GM18505 (cell line): Measurements from ENCODE around the gene KCNH4.
A peak's percentile ranks its signal among the peaks of the same experiment; 100 is the strongest.

Experiments used
- ATAC-seq: cut with Tn5 transposase; IDR thresholded peaks from one replicate; pipeline ENCODE4 v1.9.1; 2021; ENCODE audit not compliant: unreplicated experiment
- POLR2A ChIP-seq: IDR thresholded peaks from 4 replicates; pipeline ENCODE4 v1.6.1; 2011; ENCODE audit warnings: borderline replicate concordance; ENCODE audit not compliant: insufficient read depth, insufficient read length; ENCODE audit errors: extremely low read depth

KCNH4 gene

DNA sequence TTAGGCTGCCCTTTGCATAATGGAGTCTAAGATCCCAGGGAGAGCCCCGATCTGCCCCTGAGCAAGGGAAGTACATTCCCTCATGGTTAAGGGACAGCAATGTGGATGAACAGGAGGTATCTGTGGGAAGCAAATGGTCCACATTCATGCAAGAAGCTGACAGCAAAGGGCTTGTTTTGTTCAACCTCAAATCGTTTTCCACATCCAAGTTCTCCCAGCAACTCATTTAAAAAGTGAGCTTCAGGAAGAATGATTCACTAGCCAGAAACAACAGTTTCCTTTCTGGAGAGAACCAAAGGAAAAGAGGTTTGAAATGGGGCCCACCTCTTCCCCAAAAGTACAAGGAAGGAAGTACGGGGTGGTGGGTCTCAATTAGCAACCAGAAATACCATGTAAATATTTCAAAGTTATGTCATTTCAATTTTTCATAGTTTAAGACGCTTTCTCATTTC lies 48.9 kb downstream of the KCNH4 start:
- no peak for TF ChIP-seq POLR2A
- no peak for ATAC-seq

DNA sequence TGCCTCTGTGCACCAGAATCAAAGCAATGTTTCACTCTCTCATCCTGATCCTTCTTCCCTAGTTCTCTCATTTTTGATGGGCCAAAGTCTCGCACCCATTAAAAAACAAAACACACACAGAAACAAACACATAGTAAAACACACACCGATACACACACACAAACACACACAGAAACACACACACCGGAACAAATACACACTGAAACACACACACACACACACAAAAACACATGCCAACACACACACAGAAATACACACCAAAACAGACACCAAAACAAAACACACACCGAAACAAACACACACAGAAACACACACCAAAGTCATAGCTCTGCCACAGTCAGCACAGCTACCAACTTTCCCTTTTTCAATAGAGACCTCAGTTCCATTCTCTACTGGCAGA lies 49.7 kb downstream of the KCNH4 start:
- ATAC-seq, result no peak
- no peak for TF ChIP-seq POLR2A

DNA sequence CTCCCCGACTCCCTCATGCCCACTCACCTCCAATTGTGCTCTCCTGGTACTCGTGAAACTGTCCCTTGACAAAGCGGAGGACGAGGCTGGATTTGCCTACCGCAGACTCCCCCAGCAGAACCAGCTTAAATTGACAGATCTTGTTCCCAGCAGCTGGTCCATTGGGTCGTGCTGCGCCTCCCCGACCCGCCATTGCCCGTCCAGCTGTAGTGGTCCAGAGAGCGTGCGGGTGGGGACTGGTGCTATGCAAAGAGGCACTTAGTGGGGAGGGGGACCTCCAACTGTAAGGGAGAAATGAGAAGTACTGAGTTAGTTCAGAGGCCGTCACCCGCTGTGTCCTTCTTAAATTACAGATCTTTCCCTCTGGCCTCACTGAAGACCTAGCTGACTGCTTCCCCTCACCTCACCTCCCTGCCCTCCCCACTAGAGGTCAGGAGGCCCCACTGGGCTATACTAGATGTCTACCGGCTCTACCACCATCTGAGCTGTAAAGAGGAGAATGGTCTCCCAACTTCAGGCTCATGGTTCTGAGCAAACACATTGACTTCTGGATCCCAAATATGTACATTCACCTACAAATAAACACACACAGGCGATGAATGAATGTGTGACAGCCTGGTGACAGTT lies 50.5 kb downstream of the KCNH4 start:
- TF ChIP-seq POLR2A, result no peak
- no peak for ATAC-seq

DNA sequence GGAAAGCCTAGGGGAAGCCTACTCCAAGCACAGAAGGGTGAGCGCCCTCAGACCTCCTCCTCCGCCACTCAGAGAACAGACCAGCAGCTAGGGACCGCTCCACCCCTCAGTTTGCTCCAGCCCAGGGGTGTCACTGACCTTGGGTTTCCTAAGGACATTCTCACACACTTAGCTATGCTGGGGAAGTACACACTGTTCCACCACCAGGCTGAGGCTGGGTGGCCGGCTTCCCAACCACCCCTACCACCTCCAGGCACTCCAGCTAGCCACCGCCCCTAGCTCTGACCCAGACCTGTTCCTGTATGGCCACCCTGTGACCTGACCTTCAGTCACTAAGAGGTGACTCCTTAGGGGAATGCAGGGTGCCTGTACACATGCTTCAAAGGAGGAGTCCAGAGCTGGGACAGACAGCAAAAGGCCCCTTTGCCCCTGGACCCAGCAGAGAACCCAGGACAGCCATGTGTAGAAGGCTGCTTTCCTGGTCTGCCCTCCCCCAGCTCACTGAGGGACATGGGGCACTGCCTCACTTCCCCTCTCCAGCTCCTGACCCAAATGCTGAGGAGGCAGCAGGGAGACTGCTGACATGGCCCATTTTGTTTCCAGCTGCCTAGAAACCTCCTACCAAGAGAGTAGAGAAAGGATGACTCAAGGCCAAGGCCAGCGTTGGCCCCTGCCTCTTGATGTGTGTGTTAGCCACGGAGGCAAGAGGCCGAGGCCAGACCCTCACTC lies 51.7 kb downstream of the KCNH4 start:
- no peak for ATAC-seq
- no peak for TF ChIP-seq POLR2A

DNA sequence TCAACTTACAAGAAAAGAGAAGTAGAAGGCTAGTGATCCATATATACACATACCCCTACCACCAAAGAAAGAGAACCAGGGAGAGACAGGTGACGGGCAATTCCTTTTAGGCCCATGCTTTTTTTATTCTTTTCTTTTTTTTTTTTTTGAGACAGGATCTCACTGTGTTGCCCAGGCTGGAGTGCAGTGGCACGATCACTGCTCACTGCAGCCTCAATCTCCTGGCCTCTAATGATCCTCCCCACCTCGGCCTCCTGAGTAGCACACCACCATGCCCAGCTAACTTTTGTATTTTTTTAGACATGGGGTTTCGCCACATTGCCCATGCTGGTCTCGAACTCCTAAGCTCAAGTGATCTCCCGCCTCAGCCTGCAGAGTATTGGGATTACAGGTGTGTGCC lies 53.5 kb downstream of the KCNH4 start:
- TF ChIP-seq POLR2A, result no peak
- ATAC-seq, result no peak

DNA sequence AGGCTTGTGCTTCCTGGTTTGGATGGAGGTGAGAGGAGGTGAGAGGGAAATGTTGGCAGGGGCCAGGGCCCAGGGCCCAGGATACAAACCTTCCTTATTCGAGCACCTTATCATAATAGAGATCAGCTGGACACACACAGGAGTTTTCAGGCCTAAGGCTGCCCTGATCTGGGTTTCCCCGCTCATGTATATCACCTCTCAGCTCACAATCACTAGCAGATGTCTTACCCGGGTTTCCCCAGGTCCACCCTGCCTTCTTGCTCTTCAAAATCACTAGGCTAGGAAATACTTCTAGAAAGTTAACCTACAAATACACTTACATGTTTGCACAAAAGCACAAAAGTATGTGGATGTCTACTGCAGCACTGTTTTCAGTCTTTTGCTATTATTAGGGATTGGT lies 54.1 kb downstream of the KCNH4 start:
- no peak for ATAC-seq
- no peak for TF ChIP-seq POLR2A

DNA sequence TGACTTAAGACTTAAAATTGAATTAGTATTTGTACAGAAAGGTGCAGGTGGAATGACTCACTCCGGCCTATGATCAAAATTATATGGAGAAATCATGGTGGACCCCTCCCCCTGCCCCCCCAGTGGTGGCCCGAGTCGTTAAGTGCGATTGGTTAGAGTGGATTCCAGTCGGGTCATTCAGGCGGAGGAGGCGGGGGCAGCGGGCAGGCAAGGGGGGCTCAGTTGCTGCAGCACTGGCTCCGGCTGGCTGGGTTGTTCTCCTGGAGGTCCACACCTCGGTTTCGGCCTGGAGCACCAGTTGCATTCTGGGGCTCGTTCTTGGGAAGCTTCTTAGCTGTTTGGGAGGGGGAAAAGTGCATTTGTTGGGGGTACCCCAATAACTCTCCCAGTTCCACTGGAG lies 55.4 kb downstream of the KCNH4 start:
- ATAC-seq, result no peak
- no peak for TF ChIP-seq POLR2A

DNA sequence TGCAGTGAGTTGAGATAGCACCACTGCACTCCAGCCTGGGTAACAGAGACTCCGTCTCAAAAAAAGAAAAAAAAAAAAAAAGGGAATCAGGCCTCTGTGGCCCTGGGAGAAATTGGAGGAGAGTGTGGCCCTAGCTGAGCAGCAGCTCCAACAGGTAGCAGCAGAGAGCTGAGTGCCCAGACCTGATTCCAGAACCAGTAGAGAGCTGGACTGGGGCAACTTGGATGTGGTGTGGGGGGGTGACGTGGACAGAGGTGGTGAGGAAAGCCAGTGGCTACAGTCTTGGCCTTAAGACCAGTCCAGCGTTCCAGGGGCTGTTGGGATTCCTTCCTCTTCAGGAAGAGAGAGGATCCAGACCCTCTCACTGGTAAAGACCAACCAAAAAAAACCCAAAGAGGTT lies 56.7 kb downstream of the KCNH4 start:
- ATAC-seq, result no peak
- TF ChIP-seq POLR2A, result no peak

DNA sequence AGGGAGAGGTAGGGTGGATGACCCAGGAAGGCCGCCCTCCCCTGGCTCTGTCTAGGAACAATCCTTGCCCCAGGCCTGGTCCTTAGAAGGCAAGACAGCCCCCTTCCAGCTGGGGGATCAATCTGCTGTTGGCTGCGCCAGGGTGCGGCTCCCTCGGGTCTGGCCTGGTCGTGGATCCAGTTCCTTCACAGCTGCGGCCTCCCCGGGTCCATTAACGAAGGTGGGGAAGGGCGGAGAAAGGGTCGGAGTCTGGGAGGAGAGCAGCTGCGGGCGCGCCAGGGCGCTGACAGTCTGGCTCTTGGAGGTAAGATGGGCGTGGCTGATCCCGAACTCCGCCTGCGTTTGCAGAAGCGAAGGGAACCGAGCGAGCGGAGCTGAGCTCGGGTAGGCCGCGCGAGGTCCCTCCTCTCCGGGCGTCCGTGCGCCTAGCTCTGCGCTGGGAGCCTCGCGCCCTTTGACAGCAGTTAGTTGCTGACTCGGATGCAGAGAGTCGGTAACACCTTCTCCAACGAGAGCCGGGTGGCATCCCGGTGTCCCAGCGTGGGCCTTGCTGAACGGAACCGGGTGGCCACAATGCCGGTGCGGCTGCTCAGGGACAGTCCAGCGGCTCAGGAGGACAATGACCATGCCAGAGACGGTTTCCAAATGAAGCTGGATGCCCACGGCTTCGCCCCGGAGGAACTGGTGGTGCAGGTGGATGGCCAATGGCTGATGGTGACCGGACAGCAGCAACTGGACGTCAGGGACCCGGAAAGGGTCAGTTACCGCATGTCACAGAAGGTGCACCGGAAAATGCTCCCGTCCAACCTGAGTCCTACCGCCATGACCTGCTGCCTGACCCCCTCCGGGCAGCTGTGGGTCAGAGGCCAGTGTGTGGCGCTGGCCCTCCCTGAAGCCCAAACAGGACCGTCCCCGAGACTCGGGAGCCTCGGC lies 58.3 kb downstream of the KCNH4 start, which contains the start of gene HSPB9:
HSPB9 (plus strand) TSS at position 434 of the 933 bp plus-strand sequence; CDS start at position 481, 47 bp downstream.
- TF ChIP-seq POLR2A, result no peak
- ATAC-seq, result no peak

DNA sequence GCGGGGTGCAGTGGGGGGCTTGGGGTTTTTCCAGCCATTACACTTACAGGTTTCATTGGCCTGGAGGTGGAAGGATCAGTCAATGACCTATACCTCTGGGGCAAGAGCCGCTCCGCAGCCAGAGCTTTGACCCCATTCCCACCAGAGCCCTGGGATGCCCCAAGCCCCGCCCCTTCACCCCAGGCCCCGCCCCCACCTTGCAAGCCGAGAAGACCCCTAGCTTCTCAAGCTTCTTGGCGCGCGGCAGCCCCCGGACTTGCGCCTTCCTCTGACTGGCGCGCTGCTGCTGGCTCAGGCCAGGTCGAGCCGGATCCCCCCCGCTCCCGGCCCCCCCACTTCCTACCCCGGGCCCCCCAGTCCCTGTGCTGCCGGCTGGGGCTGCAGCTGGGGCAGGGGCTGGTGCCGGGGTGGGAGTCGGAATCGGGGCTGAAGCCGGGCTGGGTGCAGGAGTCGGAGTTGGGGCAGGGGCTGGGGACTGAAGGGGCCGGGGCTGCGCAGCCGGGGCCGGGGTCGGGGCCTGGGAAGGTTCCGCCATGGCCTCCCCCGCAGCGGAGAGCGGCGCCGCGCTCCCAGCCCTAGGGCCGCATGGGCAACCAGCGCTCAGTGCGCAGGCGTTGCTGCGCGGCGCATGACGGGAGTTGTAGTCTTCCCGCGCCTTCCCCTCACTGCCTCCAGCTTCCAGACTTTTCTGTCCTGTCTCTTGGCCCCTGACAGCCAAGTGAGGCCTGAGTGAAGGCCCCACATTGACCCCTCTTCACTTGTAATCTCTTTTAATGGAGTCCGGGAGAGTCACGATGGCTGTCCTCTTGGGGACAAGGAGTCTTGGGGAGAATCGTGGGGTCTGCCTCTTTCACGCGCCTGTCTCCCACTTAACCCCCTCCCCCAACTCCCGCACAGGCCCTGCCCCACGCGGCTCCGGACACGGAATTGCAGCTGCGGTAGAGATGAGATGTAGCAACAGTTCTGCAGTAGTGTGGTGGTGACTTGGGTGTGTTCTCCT lies 59.9 kb downstream of the KCNH4 start, which contains the start of gene KAT2A:
KAT2A (minus strand) TSS at position 598 of the 1,000 bp plus-strand sequence; CDS start at position 535, 63 bp downstream.
- ATAC-seq, result peak; percentile 60
- TF ChIP-seq POLR2A, result peak; percentile 78

DNA sequence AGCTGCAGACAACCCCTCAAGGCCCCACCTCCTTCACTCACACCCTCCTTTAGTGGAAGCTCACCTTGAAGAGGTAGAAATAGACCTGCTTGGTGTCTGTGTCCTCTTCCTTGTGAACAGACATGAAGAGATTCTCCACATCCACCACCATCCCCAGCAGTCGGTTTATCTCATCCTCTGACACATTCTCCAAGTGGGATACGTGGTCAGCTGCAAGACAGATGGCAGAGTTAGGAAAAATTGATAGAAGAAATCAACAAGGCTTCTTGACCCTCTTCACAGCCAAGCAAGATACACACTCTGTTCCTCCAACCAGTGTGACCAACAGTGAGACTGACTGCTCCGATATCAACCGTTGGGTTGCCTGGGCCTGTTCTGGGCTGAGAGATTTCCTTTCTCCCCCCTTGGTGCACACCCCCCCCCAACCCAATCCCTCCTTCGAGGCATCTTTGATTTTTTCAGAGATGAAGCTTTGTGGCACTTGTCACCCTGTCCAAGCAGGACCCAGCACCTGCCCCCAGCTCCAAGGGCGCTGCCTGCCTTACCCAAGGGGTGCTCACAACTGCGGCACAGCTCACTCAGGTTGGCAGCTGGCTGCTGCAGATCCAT lies 60.7 kb downstream of the KCNH4 start:
- no peak for TF ChIP-seq POLR2A
- no peak for ATAC-seq

DNA sequence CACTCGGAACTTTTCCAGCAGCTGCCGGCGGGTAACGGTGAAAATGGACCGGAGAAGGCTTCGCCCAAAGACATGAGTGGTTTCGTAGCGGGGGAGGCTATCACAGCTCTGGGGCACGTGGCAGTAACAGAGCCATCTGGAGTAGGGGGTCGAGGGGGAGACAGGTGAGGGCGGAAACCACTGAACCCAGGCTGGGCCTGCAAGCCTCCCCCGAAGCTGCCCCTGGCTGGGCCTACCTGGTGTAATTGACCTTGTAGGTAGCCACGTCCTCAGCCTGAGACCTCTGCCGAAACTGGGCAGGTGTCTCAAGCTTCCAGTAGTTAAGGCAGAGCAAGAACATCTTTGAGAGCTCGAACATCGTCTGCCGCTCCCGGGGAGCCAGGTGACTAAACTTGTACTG lies 61.6 kb downstream of the KCNH4 start:
- no peak for ATAC-seq
- no peak for TF ChIP-seq POLR2A
